Measurements from ENCODE around the gene SDHB.

Gene SDHB

GRCh38 chr1:17099616-17100340 lies 45.9 kb upstream of the SDHB start:
- Histone ChIP-seq H3K9ac (ENCODE audit: low read length) (no peak overlapping the region), H3K9me2 (replicated peaks; ENCODE audit: insufficient read depth, low read length) (no peaks in the 10 kb centered on the region), H3K4me2 (ENCODE audit: low read depth, low read length, poor library complexity, severe bottlenecking) (no peak overlapping the region), H2AFZ (ENCODE audit: low read depth, low read length, severe bottlenecking) (no peak overlapping the region), H3K36me3 (ENCODE audit: low read length) (no peaks in the 10 kb centered on the region), H3K27me3 (ENCODE audit: low read length) (no peaks in the 10 kb centered on the region), H3F3A (ENCODE audit: insufficient read depth) (no peaks in the 10 kb centered on the region), H3K27ac (ENCODE audit: low read depth, low read length) (no peak overlapping the region), H3K4me3 (ENCODE audit: insufficient read depth, low read length, poor library complexity, severe bottlenecking) (no peak overlapping the region), H3K79me2 (ENCODE audit: insufficient read depth, low read length) (no peaks in the 10 kb centered on the region), H3K9me3 (ENCODE audit: insufficient read depth, low read length) (no peaks in the 10 kb centered on the region), H4K20me1 (ENCODE audit: low read depth, low read length) (no peaks in the 10 kb centered on the region)
- no peak for TF ChIP-seq EZH2phosphoT487 (conservative IDR thresholded peaks at IDR 0.05; ENCODE audit: low read length)
- TF ChIP-seq, protein P1, sequence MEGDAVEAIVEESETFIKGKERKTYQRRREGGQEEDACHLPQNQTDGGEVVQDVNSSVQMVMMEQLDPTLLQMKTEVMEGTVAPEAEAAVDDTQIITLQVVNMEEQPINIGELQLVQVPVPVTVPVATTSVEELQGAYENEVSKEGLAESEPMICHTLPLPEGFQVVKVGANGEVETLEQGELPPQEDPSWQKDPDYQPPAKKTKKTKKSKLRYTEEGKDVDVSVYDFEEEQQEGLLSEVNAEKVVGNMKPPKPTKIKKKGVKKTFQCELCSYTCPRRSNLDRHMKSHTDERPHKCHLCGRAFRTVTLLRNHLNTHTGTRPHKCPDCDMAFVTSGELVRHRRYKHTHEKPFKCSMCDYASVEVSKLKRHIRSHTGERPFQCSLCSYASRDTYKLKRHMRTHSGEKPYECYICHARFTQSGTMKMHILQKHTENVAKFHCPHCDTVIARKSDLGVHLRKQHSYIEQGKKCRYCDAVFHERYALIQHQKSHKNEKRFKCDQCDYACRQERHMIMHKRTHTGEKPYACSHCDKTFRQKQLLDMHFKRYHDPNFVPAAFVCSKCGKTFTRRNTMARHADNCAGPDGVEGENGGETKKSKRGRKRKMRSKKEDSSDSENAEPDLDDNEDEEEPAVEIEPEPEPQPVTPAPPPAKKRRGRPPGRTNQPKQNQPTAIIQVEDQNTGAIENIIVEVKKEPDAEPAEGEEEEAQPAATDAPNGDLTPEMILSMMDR (IDR thresholded peaks at IDR 0.05; ENCODE audit: insufficient read depth, low read length, poor library complexity, severe bottlenecking), result no peak

DNA sequence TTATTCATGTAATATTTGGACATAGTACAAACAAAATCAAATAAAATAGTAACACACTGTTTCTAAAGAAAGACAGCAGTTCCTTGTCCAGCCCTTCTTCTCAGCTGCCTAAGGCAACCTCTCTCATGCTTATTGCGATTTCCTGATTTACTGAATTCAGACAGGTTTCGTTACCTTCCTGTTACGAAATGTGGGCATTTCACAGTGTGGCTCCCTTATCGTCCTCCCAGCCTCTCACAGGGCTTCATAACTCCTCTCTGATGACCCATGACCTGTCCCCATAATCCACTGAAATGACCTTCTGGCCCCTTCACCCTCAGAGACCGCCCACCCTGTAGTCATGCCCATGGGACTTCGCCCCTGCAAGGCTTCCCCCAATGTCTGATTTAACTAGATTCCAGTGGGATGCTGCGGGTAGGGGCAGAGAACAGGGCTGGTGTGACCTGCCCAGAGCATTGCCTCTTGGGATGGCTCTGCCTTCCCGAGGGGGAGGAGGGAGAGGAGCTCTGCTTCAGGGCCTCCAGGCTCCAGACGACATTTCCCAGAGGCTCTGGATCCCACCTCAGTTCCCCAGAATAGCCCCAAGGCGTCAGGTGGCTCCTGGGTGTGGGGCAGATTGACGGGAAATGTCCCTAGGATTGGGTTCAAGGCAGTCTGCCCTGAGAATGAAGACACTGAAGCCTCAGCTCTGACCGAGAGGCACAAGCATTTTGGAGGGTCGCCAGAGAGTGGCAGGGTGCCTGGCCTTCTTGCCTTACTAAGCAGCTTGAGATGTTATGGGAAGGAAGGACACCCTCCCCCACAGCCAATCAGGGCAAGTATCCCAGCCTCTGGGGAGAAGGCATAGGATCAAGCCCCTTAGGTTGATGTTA lies 44.9 kb upstream of the SDHB start:
- Histone ChIP-seq H2AFZ (ENCODE audit: low read depth, low read length, severe bottlenecking) (no peak overlapping the region), H4K20me1 (ENCODE audit: low read depth, low read length) (no peaks in the 10 kb centered on the region), H3K9ac (ENCODE audit: low read length) (no peak overlapping the region), H3K4me2 (ENCODE audit: low read depth, low read length, poor library complexity, severe bottlenecking) (no peak overlapping the region), H3K4me3 (ENCODE audit: insufficient read depth, low read length, poor library complexity, severe bottlenecking) (no peak overlapping the region), H3K27ac (ENCODE audit: low read depth, low read length) (no peak overlapping the region), H3K27me3 (ENCODE audit: low read length) (no peaks in the 10 kb centered on the region), H3F3A (ENCODE audit: insufficient read depth) (no peaks in the 10 kb centered on the region), H3K36me3 (ENCODE audit: low read length) (no peaks in the 10 kb centered on the region), H3K9me2 (replicated peaks; ENCODE audit: insufficient read depth, low read length) (no peaks in the 10 kb centered on the region), H3K79me2 (ENCODE audit: insufficient read depth, low read length) (no peaks in the 10 kb centered on the region), H3K9me3 (ENCODE audit: insufficient read depth, low read length) (no peaks in the 10 kb centered on the region)
- no peak for TF ChIP-seq EZH2phosphoT487 (conservative IDR thresholded peaks at IDR 0.05; ENCODE audit: low read length)
- TF ChIP-seq, protein P1 (IDR thresholded peaks at IDR 0.05; ENCODE audit: insufficient read depth, low read length, poor library complexity, severe bottlenecking), result no peak

- Histone ChIP-seq H3K27ac (ENCODE audit: low read depth, low read length) (no peak overlapping the region), H2AFZ (ENCODE audit: low read depth, low read length, severe bottlenecking) (no peak overlapping the region), H4K20me1 (ENCODE audit: low read depth, low read length) (no peaks in the 10 kb centered on the region), H3K9me3 (ENCODE audit: insufficient read depth, low read length) (no peaks in the 10 kb centered on the region), H3K9ac (ENCODE audit: low read length) (no peak overlapping the region), H3K9me2 (replicated peaks; ENCODE audit: insufficient read depth, low read length) (no peaks in the 10 kb centered on the region), H3K36me3 (ENCODE audit: low read length) (no peaks in the 10 kb centered on the region), H3F3A (ENCODE audit: insufficient read depth) (no peaks in the 10 kb centered on the region), H3K4me2 (ENCODE audit: low read depth, low read length, poor library complexity, severe bottlenecking) (no peak overlapping the region), H3K27me3 (ENCODE audit: low read length) (no peaks in the 10 kb centered on the region), H3K4me3 (ENCODE audit: insufficient read depth, low read length, poor library complexity, severe bottlenecking) (no peak overlapping the region), H3K79me2 (ENCODE audit: insufficient read depth, low read length) (no peaks in the 10 kb centered on the region)
- no peak for TF ChIP-seq EZH2phosphoT487 (conservative IDR thresholded peaks at IDR 0.05; ENCODE audit: low read length)
- TF ChIP-seq, protein P1 (IDR thresholded peaks at IDR 0.05; ENCODE audit: insufficient read depth, low read length, poor library complexity, severe bottlenecking), result no peak
Measured at GRCh38 chr1:17097787-17098186, 44.0 kb upstream of the SDHB start.
